ENCODE measurements around the gene CPA5. TPM values are rescaled to one million over a fixed set of nuclear protein-coding genes. Genes with fewer than 3 reads are reported as not detected.

The CPA5 gene
- total and polyA plus RNA-seq, 9 of the 15 experiments (the other 6 are each of a cell fraction or from before 2014, with no cell fraction given) = 0.13 to 2.4 (median 0.91) TPM

- DNase-seq (ENCODE audit: extremely low read depth in 1 of 4, low spot score in 3 of 4) (no peak), FAIRE-seq (no peak), ATAC-seq (no peak)
- no peaks in the 10 kb centered on the region for H3K9me3 ChIP-seq (replicated peaks; ENCODE audit: control insufficient read depth, insufficient read depth, low read depth, low read length)
- no peak overlapping the region for H3K27ac ChIP-seq (ENCODE audit: extremely low read depth, low read depth, low read length)
- in situ Hi-C loops (cut with MboI) (no loop called here), intact Hi-C loops (cut with micrococcal nuclease) (no loop called here)
- H3K36me3 ChIP-seq (ENCODE audit: control insufficient read depth, insufficient read depth, low read length) = no peaks in the 10 kb centered on the region
- no peak overlapping the region; the same call in 1 of the 2 replicates for H3K4me2 ChIP-seq (ENCODE audit: insufficient read depth, low read length)
- no peaks in the 10 kb centered on the region for H3K79me2 ChIP-seq (ENCODE audit: control insufficient read depth, insufficient read depth, low read length)
- peak; percentile 25; the same call in 1 of the 2 replicates for TF ChIP-seq CEBPB (tag; IDR thresholded peaks at IDR 0.05)
- TF ChIP-seq ATF3 (IDR thresholded peaks at IDR 0.05) = peak; percentile 64; the same call in 1 of the 2 replicates
- TF ChIP-seq ATF3 (CRISPR knock-in tag; conservative IDR thresholded peaks at IDR 0.05) = no peak
- no peak for TF ChIP-seq BDP1 (IDR thresholded peaks at IDR 0.05; ENCODE audit: insufficient read depth, insufficient read length)
- TF ChIP-seq CEBPG (CRISPR knock-in tag; IDR thresholded peaks at IDR 0.05) = no peak
- peak; percentile 59 to 71 for TF ChIP-seq CEBPG (tag; conservative IDR thresholded peaks at IDR 0.05 in 1 of 2, IDR thresholded peaks at IDR 0.05 in 1 of 2)
- WGBS (ENCODE audit: insufficient coverage, low coverage, missing lambda C conversion rate) = 21% methylated on average over 13 of the region's 13 CpGs
- no peak overlapping the region for H2AFZ ChIP-seq (ENCODE audit: low read depth, low read length)
- H3K4me3 ChIP-seq = no peak overlapping the region
- CTCF ChIA-PET (ENCODE audit: low intra/inter-chr PET ratio) = no interaction called here
- BruUV-seq (replicated peaks) = no TSS peak
- no peaks in the 10 kb centered on the region for H3K9me1 ChIP-seq (ENCODE audit: control insufficient read depth, insufficient read depth, low read length)
- H3K4me1 ChIP-seq (replicated peaks in 1 of 2; ENCODE audit: control insufficient read depth in 2 of 2, insufficient read depth in 2 of 2, low read length in 2 of 2) = no peaks in the 10 kb centered on the region; a peak in 2 of 5 replicates
- H3K27me3 ChIP-seq (ENCODE audit: control insufficient read depth in 2 of 2, insufficient read depth in 2 of 2, low read length in 2 of 2) = peaks cover 64 to 72% of the 10 kb centered on the region in 2 experiments
- no peaks in the 10 kb centered on the region for H4K20me1 ChIP-seq (replicated peaks; ENCODE audit: control insufficient read depth, insufficient read depth, low read length)
- POLR2A ChIA-PET = interaction anchor here (0.8 to 1.9 kb wide), 4 partner anchors 8 to 347 kb away, joined by 3 to 8 read pairs (median 5); no protein-coding TSS in a partner anchor
- no peak overlapping the region for H3K9ac ChIP-seq (ENCODE audit: insufficient read depth in 1 of 2, low read depth in 2 of 2, low read length in 2 of 2)
These were observed 48.2 kb upstream of the CPA5 start for GRCh38 chr7:130296221-130296951.

Measured in K562 (cell line).